ENCODE data around the gene FOSL2. TPM values are rescaled to one million over a fixed set of nuclear protein-coding genes. Genes with fewer than 3 reads are reported as not detected.

FOSL2 gene
- total RNA-seq, 1 experiment from 2014 or later: 44.8 TPM

GRCh38 chr2:28350196-28350595, 42.5 kb upstream of the FOSL2 start:
- RAD21 ChIA-PET (ENCODE audit: low non-redundant PET in 1 of 2, low total read pairs in 2 of 2, uncharacterized antibody in 2 of 2, unreplicated experiment in 2 of 2): no interaction called here
- Histone ChIP-seq H3K4me2 (ENCODE audit: low read length) (no peak overlapping the region), H3K27ac (ENCODE audit: low read depth, low read length) (no peak overlapping the region), H3K4me3 (replicated peaks in 1 of 2; ENCODE audit: low read depth in 1 of 2, low read length in 2 of 2) (no peak overlapping the region), H3K9me2 (ENCODE audit: insufficient read depth) (no peaks in the 10 kb centered on the region), H4K20me1 (ENCODE audit: insufficient read depth) (no peaks in the 10 kb centered on the region), H3K36me3 (ENCODE audit: control insufficient read depth in 1 of 2, insufficient read depth in 2 of 2, low read length in 2 of 2) (no peaks in the 10 kb centered on the region), H3K9ac (ENCODE audit: low read length) (no peak overlapping the region), H3K27me3 (ENCODE audit: insufficient read depth, low read length) (no peaks in the 10 kb centered on the region), H3K9me3 (ENCODE audit: control insufficient read depth in 1 of 2, insufficient read depth in 1 of 2, low read depth in 1 of 2, low read length in 2 of 2) (no peaks in the 10 kb centered on the region), H2AFZ (ENCODE audit: low read depth, low read length, poor library complexity, severe bottlenecking) (no peak overlapping the region), H3K79me2 (ENCODE audit: insufficient read depth, low read length) (no peaks in the 10 kb centered on the region), H3K4me1 (ENCODE audit: control insufficient read depth in 1 of 2, insufficient read depth in 2 of 2, low read length in 2 of 2) (0 out of 4 replicates have a peak, but pooled peaks cover 0 to under 1% of the 10 kb centered on the region in 2 experiments)
- POLR2A ChIA-PET: no interaction called here
- BruUV-seq (replicated peaks): no TSS peak
- no peak for ATAC-seq
- DNase-seq (ENCODE audit: low read depth, low spot score): no peak
- intact Hi-C loops (cut with micrococcal nuclease): no loop called here
- TF ChIP-seq EZH2phosphoT487 (IDR thresholded peaks at IDR 0.05; ENCODE audit: borderline replicate concordance): no peak
- no peak for TF ChIP-seq POLR2A (IDR thresholded peaks at IDR 0.05; ENCODE audit: borderline replicate concordance, extremely low read depth, insufficient read depth, insufficient read length)
- TF ChIP-seq RAD21 (IDR thresholded peaks at IDR 0.05; ENCODE audit: low read depth): no peak
- TF ChIP-seq CEBPB (IDR thresholded peaks at IDR 0.05; ENCODE audit: low read depth): no peak
- TF ChIP-seq TCF7L2 (IDR thresholded peaks at IDR 0.05; ENCODE audit: borderline replicate concordance, extremely low read depth, insufficient read depth, insufficient read length): no peak
- TF ChIP-seq SP1 (IDR thresholded peaks at IDR 0.05; ENCODE audit: low read depth): no peak
- TF ChIP-seq ZNF274 (IDR thresholded peaks at IDR 0.05; ENCODE audit: low read depth, low read length): no peak
- no peak for TF ChIP-seq EGR1 (IDR thresholded peaks at IDR 0.05; ENCODE audit: low read depth)
- no peak for TF ChIP-seq CTCF (IDR thresholded peaks at IDR 0.05 in 2 of 3, conservative IDR thresholded peaks at IDR 0.05 in 1 of 3; ENCODE audit: borderline replicate concordance in 1 of 3, insufficient read depth in 1 of 3, low read depth in 2 of 3, low read length in 2 of 3)
- TF ChIP-seq CBX3 (IDR thresholded peaks at IDR 0.05; ENCODE audit: low read depth): no peak
- no peak for TF ChIP-seq EZH2 (IDR thresholded peaks at IDR 0.05)
- no peak for TF ChIP-seq ZFX (IDR thresholded peaks at IDR 0.05)
- no peak for TF ChIP-seq REST (IDR thresholded peaks at IDR 0.05; ENCODE audit: low read depth)
- TF ChIP-seq ZBTB33 (IDR thresholded peaks at IDR 0.05; ENCODE audit: extremely low read depth, insufficient replicate concordance, low read length): no peak
- TF ChIP-seq ATF3 (IDR thresholded peaks at IDR 0.05): no peak
- no peak for TF ChIP-seq SIN3A (IDR thresholded peaks at IDR 0.05; ENCODE audit: low read depth)
- no peak for TF ChIP-seq POLR2AphosphoS5 (IDR thresholded peaks at IDR 0.05; ENCODE audit: low read depth, low read length)
- no peak for TF ChIP-seq MAX (IDR thresholded peaks at IDR 0.05)
- CTCF ChIA-PET: no interaction called here

All from HCT116 (cell line).